GM12878 (cell line): Measurements from ENCODE around the gene NUMBL. TPM values are rescaled to one million over a fixed set of nuclear protein-coding genes. Genes with fewer than 3 reads are reported as not detected.
A peak's percentile ranks its signal among the peaks of the same experiment; 100 is the strongest.

Source experiments
- CHD2 ChIP-seq: IDR thresholded peaks from 2 replicates; pipeline ENCODE4 v1.6.1; 2011; ENCODE audit warnings: low read depth, low read length, improper control_type of control experiment, borderline replicate concordance
- CREB1 ChIP-seq: IDR thresholded peaks from 2 replicates; pipeline ENCODE4 v1.6.1; 2012; ENCODE audit warnings: low read depth, mild to moderate bottlenecking, inconsistent platforms
- CREM ChIP-seq: IDR thresholded peaks from 2 replicates; pipeline ENCODE4 v1.6.1; 2014; ENCODE audit warnings: antibody characterized with exemption, low read depth
- EGR1 ChIP-seq, 2 experiments: IDR thresholded peaks; 1 replicate in 1 of 2; 2 replicates in 1 of 2; pipeline ENCODE4 v1.6.1; 2011 to 2012; ENCODE audit warnings: low read depth in 2 of 2, low read length in 2 of 2, borderline replicate concordance in 1 of 2, mild to moderate bottlenecking in 1 of 2, moderate library complexity in 1 of 2
- EZH2 ChIP-seq: IDR thresholded peaks from 2 replicates; pipeline ENCODE4 v1.6.1; 2012; ENCODE audit warnings: low read depth, mild to moderate bottlenecking, control low read depth, inconsistent platforms, low read length, borderline replicate concordance; ENCODE audit not compliant: control insufficient read depth
- HSF1 ChIP-seq: fragments of 150-350 bp; IDR thresholded peaks from 2 replicates; pipeline ENCODE4 v1.6.1; 2014; ENCODE audit warnings: mild to moderate bottlenecking, low read depth, low read length
- IKZF2 ChIP-seq, 2 experiments: fragments of 450-650 bp; IDR thresholded peaks; 2 replicates each; pipeline ENCODE4 v1.6.1; 2017; ENCODE audit warnings: mild to moderate bottlenecking in 2 of 2, moderate library complexity in 2 of 2
- JUND ChIP-seq: IDR thresholded peaks from 2 replicates; pipeline ENCODE4 v1.6.1; 2012; ENCODE audit warnings: low read depth, mild to moderate bottlenecking, low read length, improper control_type of control experiment, moderate library complexity
- NFYA ChIP-seq: IDR thresholded peaks from 2 replicates; pipeline ENCODE4 v1.6.1; 2011; ENCODE audit warnings: low read depth, mild to moderate bottlenecking, low read length, improper control_type of control experiment, borderline replicate concordance
- POLR2A ChIP-seq: IDR thresholded peaks from 2 replicates; pipeline ENCODE4 v1.6.1; 2011; ENCODE audit warnings: low read depth, mild to moderate bottlenecking, low read length
- RAD51 ChIP-seq: fragments of 450-650 bp; IDR thresholded peaks from 2 replicates; pipeline ENCODE4 v1.6.1; 2016; ENCODE audit warnings: moderate library complexity, mild to moderate bottlenecking, inconsistent platforms
- RUNX3 ChIP-seq: IDR thresholded peaks from 2 replicates; pipeline ENCODE4 v1.6.1; 2012; ENCODE audit warnings: low read length, inconsistent platforms
- SMAD5 ChIP-seq: IDR thresholded peaks from 2 replicates; pipeline ENCODE4 v1.6.1; 2016; ENCODE audit warnings: antibody characterized with exemption, low read depth
- SREBF2 ChIP-seq: IDR thresholded peaks from 2 replicates; pipeline ENCODE4 v1.6.1; 2012; ENCODE audit warnings: mild to moderate bottlenecking, low read length
- ZBED1 ChIP-seq: IDR thresholded peaks from 2 replicates; pipeline ENCODE4 v1.6.1; 2016; ENCODE audit warnings: borderline replicate concordance
- ZBTB4 ChIP-seq: fragments of 450-650 bp; formaldehyde crosslinking; IDR thresholded peaks from 2 replicates; pipeline ENCODE4 v1.4.0; 2022; ENCODE audit warnings: mild to moderate bottlenecking, moderate library complexity
- ZZZ3 ChIP-seq: IDR thresholded peaks from 2 replicates; pipeline ENCODE4 v1.6.1; 2011; ENCODE audit warnings: low read depth; ENCODE audit not compliant: control insufficient read depth, insufficient read length
- polyA plus RNA-seq, 11 experiments: library from polyadenylated mRNA; depleted of rRNA in 4 of 11; unstranded in 6 of 11; stranded (reverse) in 5 of 11; fragments of >200 nt; fragmentation: Nextera tagmentation in 4 of 11; fragmentation: Illumina TruSeq in 1 of 11; extraction: Ambion mirVana in 4 of 11; extraction: Trizol in 1 of 11; gene quantifications; 1 replicate in 1 of 11; 2 replicates in 10 of 11; pipeline versions ENCODE4 v1.2.1 to v1.2.3, GENCODE V29; 2011 to 2016; ENCODE audit warnings: inconsistent platforms in 2 of 11, missing spikeins in 2 of 11, low read depth in 1 of 11
- total RNA-seq, 4 experiments: library from RNA; depleted of rRNA in 3 of 4; stranded (reverse); fragments of >200 nt in 3 of 4; fragmentation: Illumina TruSeq in 1 of 4; extraction: Trizol in 1 of 4; gene quantifications; 2 replicates each; pipeline versions ENCODE4 v1.2.1 to v1.2.3, GENCODE V29; 2013 to 2021
- TF ChIP-seq, protein P1 (sequence below): fragments of 450-650 bp; IDR thresholded peaks from 2 replicates; pipeline ENCODE4 v1.6.1; 2018; ENCODE audit warnings: borderline replicate concordance, mild to moderate bottlenecking; ENCODE audit not compliant: partially characterized antibody
- TF ChIP-seq, protein P2 (sequence below): fragments of 450-650 bp; IDR thresholded peaks from 2 replicates; pipeline ENCODE4 v1.6.1; 2016; ENCODE audit warnings: mild to moderate bottlenecking
- TF ChIP-seq, protein P3 (sequence below): fragments of 450-650 bp; conservative IDR thresholded peaks from 2 replicates; pipeline ENCODE4 v1.6.1; 2017; ENCODE audit warnings: mild to moderate bottlenecking, moderate library complexity

Gene NUMBL
- total and polyA plus RNA-seq, 10 of the 15 experiments (the other 5 are each of a cell fraction or from before 2014, with no cell fraction given) = 0.16 to 9.4 (median 1.9) TPM

DNA sequence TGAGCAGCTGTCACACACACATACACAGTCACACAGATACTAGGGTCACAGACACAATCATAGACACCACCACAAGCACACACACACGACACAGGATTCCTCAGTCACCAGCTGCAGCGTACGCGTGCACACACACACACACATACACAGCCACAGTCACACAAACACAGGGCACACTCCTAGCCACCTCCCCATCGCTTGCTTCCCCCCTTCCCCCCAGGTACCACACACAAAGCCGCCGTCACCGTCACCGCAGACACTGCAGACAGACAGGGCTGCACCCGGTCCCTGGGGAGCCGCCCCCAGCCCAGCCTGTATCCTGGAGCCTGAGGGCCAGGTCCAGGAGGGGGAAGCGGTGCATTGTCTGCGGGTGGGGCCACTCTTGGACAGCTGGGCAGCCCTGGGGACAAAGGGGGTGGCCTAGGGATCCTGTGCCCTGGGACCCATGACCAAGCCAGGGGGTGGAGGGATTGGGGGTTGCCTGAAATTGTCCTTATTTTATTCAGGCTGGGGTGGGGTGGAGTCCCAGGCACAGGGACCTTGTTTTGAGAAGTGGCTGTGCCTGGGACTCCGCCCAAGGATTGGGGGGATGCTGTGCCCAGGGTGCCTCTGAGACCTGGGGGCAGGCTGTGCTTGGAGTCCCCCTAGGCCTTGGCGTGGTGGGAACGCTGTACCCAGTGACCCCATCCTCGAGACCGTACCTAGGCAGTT, 957 bp downstream of the NUMBL start (continued):
- peak in 1 of 2 experiments; percentile 19; a peak in 1 of 3 replicates for TF ChIP-seq EGR1 (IDR thresholded peaks at IDR 0.05; ENCODE audit: borderline replicate concordance in 1 of 2, low read depth in 2 of 2, low read length in 2 of 2)
- TF ChIP-seq JUND = no peak
- no peak for TF ChIP-seq ZZZ3
- TF ChIP-seq EZH2 = no peak
- no peak for TF ChIP-seq RAD51
- peak; percentile 53; the same call in 1 of the 2 replicates for TF ChIP-seq RUNX3
- peak; percentile 34; the same call in 1 of the 2 replicates for TF ChIP-seq POLR2A
- no peak for TF ChIP-seq ZBTB4 (CRISPR knock-in tag)
- TF ChIP-seq CHD2 = peak; percentile 24; the same call in 1 of the 2 replicates
- TF ChIP-seq IKZF2 (IDR thresholded peaks at IDR 0.05) = peak in 1 of 2 experiments; percentile 16; a peak in 2 of 4 replicates
- TF ChIP-seq, protein P1, sequence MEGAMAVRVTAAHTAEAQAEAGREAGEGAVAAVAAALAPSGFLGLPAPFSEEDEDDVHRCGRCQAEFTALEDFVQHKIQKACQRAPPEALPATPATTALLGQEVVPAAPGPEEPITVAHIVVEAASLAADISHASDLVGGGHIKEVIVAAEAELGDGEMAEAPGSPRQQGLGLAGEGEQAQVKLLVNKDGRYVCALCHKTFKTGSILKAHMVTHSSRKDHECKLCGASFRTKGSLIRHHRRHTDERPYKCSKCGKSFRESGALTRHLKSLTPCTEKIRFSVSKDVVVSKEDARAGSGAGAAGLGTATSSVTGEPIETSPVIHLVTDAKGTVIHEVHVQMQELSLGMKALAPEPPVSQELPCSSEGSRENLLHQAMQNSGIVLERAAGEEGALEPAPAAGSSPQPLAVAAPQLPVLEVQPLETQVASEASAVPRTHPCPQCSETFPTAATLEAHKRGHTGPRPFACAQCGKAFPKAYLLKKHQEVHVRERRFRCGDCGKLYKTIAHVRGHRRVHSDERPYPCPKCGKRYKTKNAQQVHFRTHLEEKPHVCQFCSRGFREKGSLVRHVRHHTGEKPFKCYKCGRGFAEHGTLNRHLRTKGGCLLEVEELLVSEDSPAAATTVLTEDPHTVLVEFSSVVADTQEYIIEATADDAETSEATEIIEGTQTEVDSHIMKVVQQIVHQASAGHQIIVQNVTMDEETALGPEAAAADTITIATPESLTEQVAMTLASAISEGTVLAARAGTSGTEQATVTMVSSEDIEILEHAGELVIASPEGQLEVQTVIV = no peak
- TF ChIP-seq CREB1 = no peak
- TF ChIP-seq, protein P2, sequence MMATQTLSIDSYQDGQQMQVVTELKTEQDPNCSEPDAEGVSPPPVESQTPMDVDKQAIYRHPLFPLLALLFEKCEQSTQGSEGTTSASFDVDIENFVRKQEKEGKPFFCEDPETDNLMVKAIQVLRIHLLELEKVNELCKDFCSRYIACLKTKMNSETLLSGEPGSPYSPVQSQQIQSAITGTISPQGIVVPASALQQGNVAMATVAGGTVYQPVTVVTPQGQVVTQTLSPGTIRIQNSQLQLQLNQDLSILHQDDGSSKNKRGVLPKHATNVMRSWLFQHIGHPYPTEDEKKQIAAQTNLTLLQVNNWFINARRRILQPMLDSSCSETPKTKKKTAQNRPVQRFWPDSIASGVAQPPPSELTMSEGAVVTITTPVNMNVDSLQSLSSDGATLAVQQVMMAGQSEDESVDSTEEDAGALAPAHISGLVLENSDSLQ = no peak
- no peak for TF ChIP-seq SMAD5
- TF ChIP-seq SREBF2 = no peak
- TF ChIP-seq ZBED1 = no peak
- TF ChIP-seq, protein P3, sequence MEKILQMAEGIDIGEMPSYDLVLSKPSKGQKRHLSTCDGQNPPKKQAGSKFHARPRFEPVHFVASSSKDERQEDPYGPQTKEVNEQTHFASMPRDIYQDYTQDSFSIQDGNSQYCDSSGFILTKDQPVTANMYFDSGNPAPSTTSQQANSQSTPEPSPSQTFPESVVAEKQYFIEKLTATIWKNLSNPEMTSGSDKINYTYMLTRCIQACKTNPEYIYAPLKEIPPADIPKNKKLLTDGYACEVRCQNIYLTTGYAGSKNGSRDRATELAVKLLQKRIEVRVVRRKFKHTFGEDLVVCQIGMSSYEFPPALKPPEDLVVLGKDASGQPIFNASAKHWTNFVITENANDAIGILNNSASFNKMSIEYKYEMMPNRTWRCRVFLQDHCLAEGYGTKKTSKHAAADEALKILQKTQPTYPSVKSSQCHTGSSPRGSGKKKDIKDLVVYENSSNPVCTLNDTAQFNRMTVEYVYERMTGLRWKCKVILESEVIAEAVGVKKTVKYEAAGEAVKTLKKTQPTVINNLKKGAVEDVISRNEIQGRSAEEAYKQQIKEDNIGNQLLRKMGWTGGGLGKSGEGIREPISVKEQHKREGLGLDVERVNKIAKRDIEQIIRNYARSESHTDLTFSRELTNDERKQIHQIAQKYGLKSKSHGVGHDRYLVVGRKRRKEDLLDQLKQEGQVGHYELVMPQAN = no peak
- no peak for TF ChIP-seq HSF1
- TF ChIP-seq NFYA = no peak
- TF ChIP-seq CREM = no peak
